Pulmonary artery endothelial cell (primary cell): ENCODE measurements around the gene KCNH8. TPM values are rescaled to one million over a fixed set of nuclear protein-coding genes. Genes with fewer than 3 reads are reported as not detected.

Experiments used
- DNase-seq: peaks from one replicate; pipeline ENCODE4 v3.0.0-alpha.2; 2011; ENCODE audit warnings: low read depth, low spot score
- total RNA-seq: library from RNA; depleted of rRNA; stranded (reverse); fragments of >200 nt; gene quantifications from 2 replicates; pipeline ENCODE4 v1.2.3, GENCODE V29; 2014

Gene KCNH8
- total RNA-seq, 1 donor from 2014 or later, result under 0.01 TPM

DNA sequence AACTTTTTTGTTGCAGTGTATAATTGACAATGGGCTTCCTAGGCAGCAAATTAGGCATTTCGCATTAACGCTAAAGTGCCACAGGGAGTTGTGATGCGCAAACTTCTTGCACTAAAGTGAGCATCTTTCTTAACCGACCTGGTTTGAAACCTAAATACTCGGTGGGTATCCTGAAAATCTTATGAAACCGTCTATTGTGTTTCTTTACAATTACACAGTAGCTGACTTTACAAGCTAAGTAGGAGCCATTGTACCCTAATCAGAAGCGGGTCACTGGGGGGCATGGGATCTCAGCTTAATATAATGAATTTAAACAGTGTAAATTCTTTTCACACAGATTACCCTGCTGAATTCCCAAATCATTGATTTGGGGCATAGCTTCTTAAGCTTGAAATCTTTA is 328.0 kb downstream of the KCNH8 start:
- no peak for DNase-seq

GRCh38 chr3:19485267-19485666 is 337.0 kb downstream of the KCNH8 start:
- no peak for DNase-seq

GRCh38 chr3:19487386-19487785 is 339.1 kb downstream of the KCNH8 start:
- no peak for DNase-seq

GRCh38 chr3:19488939-19489338 is 340.6 kb downstream of the KCNH8 start:
- DNase-seq, result no peak

- no peak for DNase-seq
Observed at GRCh38 chr3:19489936-19490335, 341.6 kb downstream of the KCNH8 start.

GRCh38 chr3:19506171-19506570 is 357.9 kb downstream of the KCNH8 start:
- no peak for DNase-seq

- DNase-seq, result no peak
Observed at GRCh38 chr3:19522305-19522704, 374.0 kb downstream of the KCNH8 start.

GRCh38 chr3:19526071-19526470 is 377.8 kb downstream of the KCNH8 start:
- DNase-seq, result no peak

GRCh38 chr3:19527746-19528145 is 379.4 kb downstream of the KCNH8 start:
- no peak for DNase-seq

- no peak for DNase-seq
Observed at GRCh38 chr3:19531426-19531825, 383.1 kb downstream of the KCNH8 start.

DNA sequence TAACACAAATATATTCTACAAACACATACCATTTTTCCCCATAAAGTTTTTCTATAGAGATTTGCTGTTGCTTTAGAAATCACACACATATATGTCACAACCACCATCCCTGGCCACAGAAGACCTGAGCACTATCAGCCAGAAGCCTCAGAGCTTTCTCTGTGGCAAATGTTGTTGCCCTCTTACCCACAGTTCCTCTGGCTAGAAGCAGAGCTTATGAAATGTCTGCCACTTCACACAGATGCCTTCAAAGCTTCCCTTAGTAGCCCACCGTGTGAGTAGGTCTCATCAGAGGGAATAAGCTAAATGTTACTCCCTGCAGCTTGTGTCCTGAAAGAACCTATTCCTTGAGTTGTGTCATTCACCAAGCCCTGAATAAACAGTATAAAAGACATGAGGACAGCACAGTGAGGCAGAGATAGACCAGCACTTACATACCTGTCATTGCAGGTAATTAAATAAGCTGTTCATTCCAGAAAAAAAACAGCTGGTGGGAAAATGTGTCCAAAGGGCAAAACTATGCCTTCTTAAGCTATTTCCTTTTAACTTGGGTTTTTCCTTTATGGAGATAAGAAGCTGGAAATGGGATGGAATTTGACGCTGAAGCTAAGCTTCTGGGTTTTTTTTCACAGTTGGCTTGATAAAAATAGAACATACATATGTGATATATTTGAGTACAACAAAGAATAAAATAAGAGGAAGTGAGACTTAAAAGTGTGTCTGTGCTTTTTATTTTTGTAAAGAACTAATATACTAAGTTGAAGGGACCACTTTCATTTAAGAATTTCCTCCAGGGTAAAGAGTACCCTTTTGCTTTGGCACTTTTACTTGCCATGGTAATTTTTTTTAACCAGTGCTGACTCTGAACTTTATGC is 391.4 kb downstream of the KCNH8 start:
- DNase-seq, result no peak

GRCh38 chr3:19540464-19540863 is 392.2 kb downstream of the KCNH8 start:
- no peak for DNase-seq

GRCh38 chr3:19541284-19541683 is 393.0 kb downstream of the KCNH8 start:
- DNase-seq, result no peak

- DNase-seq, result no peak
Observed at GRCh38 chr3:19543212-19543841, 395.0 kb downstream of the KCNH8 start.

DNA sequence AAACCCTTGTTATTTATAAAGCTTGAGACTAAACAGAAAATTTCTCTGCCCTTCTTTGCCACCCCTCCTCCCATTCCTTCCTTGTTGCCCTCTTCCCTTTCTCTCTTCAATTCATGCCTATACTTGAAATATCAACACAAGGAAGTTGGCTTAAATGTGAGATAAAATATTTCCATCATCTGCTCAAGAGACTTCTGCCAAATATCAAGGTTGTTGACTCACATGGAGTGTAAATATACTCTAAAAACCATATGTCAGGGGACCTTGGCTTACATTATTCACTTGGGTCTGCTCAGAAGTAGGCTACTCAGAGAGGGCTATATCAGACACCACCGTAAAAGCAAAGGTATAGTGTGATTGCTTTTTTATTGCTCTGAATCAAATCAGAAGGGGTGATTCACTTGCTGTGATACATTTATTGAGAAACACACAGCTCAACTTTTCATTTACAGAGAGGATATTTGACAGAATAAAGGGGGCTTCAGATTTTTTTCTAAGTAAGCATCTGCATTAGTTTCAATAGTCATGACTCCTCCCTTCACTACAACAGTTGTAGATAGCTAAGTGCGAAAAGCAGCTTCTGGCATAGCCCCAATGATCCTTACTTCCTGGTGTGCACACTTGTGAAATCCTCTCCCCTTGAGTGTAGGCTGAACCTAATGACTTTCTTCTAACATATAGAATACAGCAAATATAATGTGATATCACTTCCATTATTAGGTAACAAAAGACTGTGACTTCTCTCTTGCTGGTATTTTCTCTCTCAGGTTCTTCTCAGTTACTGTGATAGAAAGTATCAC is 399.6 kb downstream of the KCNH8 start:
- no peak for DNase-seq

DNA sequence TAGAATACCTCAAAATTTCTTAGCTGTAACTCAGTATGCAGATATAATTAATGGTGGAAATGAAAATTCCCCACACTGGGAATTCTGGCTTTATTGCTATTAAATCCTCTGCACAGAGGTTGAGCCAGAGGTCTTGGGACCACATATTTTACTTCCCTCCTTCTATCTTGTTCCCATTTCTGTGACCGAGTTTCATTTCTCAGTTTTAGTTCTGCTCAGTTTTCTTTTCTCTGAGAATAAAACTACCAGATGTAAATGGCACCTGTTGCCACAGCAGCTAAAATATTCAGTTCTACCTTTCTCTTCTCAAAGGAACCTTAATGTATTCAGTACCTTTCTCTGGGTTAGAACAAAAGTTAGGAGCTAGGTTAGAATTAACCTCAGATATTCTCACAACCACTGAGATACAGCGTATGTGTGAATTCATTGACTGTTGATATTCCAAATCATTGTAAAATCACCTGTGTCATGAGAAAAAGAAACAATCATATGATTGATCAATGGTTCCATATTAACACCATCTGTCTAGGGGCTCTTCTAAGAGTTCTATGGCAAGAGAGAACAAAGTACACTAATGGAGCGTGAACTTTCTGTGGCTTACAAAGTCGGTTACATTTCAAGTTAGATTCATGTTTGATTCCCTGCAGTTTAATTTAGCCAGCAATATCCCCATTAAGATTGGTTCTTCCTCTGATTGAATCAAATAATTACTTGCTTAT is 411.6 kb downstream of the KCNH8 start:
- DNase-seq, result no peak

DNA sequence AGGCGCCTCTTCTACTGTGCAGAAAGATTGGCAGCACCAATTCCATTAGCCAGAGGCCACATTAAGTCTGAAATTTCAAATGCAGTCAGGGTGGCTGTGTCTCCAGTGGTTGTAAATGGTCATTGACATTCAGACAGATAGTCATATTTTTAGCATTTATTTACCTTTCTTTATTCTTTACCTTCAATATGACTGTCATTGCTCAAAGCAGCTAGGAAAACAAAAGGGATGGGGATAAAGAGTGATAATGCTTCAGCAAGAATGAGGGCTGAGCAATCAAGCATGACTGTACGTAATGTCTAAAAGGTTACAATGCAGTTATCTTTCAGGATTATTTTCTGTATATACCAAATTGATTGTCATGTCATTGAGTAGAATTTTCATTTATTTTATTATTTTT is 425.3 kb downstream of the KCNH8 start:
- DNase-seq, result no peak

DNA sequence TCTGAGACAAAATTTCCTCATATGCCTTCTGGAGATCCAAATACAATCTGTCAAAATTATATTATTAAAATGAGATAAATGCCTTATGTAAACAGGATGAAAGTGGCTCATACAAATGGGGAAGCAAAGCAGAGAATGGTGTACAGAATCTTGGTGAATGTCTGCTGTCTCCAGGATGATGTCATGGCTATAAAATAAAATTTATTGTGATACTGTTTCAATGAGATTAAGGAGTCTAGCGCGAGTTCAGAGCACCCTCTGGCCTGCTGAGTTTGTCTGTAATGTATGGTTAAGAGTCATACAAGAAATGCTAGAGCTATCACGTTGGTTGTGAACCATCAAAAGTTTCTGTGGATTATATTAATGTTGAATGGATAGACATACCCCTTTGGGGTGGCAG is 426.0 kb downstream of the KCNH8 start:
- no peak for DNase-seq

GRCh38 chr3:19576343-19576742 is 428.0 kb downstream of the KCNH8 start:
- DNase-seq, result no peak
